Naive thymus-derived CD4-positive, alpha-beta T cell (primary cell): ENCODE results near the gene MFNG. TPM values are rescaled to one million over a fixed set of nuclear protein-coding genes. Genes with fewer than 3 reads are reported as not detected.

Experiments used
- ATAC-seq: fragments of 150-1000 bp; cut with Tn5 transposase; 2 replicates; pipeline ENCODE4 v1.10.0; 2021; ENCODE audit warnings: mild to moderate bottlenecking, moderate library complexity
- CTCF ChIA-PET: fragments of 350-600 bp; sonication (Branson Sonifier 250); formaldehyde crosslinking; loops from one replicate; lab custom pipeline; 2021; ENCODE audit warnings: antibody characterized with exemption; lab: Charles Lee
- POLR2A ChIA-PET: fragments of 350-600 bp; sonication (Branson Sonifier 250); formaldehyde crosslinking; loops from one replicate; lab custom pipeline; 2021; ENCODE audit warnings: antibody characterized with exemption, inconsistent platforms; lab: Charles Lee
- DNase-seq, 9 donors: peaks; one replicate each; pipeline versions ENCODE4 v3.0.0 to v3.0.0-alpha.2; 2020 to 2022; ENCODE audit warnings: mixed read lengths in 1 of 9
- H3K27ac ChIP-seq: one replicate; pipeline ENCODE4 v1.7.0; 2013; ENCODE audit warnings: mild to moderate bottlenecking, low read depth, low read length, moderate library complexity
- H3K27me3 ChIP-seq, 2 donors: one replicate each; pipeline ENCODE4 v1.7.0; 2013; ENCODE audit warnings: low read length in 2 of 2, mild to moderate bottlenecking in 2 of 2, moderate library complexity in 2 of 2; ENCODE audit not compliant: control insufficient read depth in 2 of 2, insufficient read depth in 2 of 2
- H3K36me3 ChIP-seq, 3 experiments: 1 replicate in 2 of 3; 2 replicates in 1 of 3; pipeline ENCODE4 v1.7.0; 2013; ENCODE audit warnings: low read length in 3 of 3, mild to moderate bottlenecking in 3 of 3, moderate library complexity in 1 of 3; ENCODE audit not compliant: insufficient read depth in 3 of 3, control insufficient read depth in 2 of 3
- H3K4me1 ChIP-seq, 2 donors: one replicate each; pipeline ENCODE4 v1.7.0; 2013; ENCODE audit warnings: low read length in 2 of 2, mild to moderate bottlenecking in 2 of 2, moderate library complexity in 1 of 2; ENCODE audit not compliant: control insufficient read depth in 2 of 2, insufficient read depth in 2 of 2
- H3K4me3 ChIP-seq: 2 replicates; pipeline ENCODE4 v1.7.0; 2013; ENCODE audit warnings: mild to moderate bottlenecking, low read length
- H3K9me3 ChIP-seq, 3 experiments: 1 replicate in 2 of 3; 2 replicates in 1 of 3; pipeline ENCODE4 v1.7.0; 2013; ENCODE audit warnings: low read length in 3 of 3; ENCODE audit not compliant: control insufficient read depth in 2 of 3
- H3K27ac Mint-ChIP-seq, 9 donors: one replicate each; pipeline ENCODE4 v1.8.0; 2020 to 2022; ENCODE audit warnings: mixed read lengths in 9 of 9, mild to moderate bottlenecking in 8 of 9, moderate library complexity in 5 of 9, inconsistent platforms in 2 of 9
- H3K27me3 Mint-ChIP-seq, 5 donors: one replicate each; pipeline ENCODE4 v1.8.0; 2021 to 2022; ENCODE audit warnings: mixed read lengths in 5 of 5, mild to moderate bottlenecking in 1 of 5
- H3K36me3 Mint-ChIP-seq, 5 donors: one replicate each; pipeline ENCODE4 v1.8.0; 2020 to 2022; ENCODE audit warnings: mixed read lengths in 5 of 5, mild to moderate bottlenecking in 3 of 5, inconsistent platforms in 1 of 5
- H3K4me1 Mint-ChIP-seq, 7 donors: one replicate each; pipeline ENCODE4 v1.8.0; 2020 to 2022; ENCODE audit warnings: mixed read lengths in 7 of 7, mild to moderate bottlenecking in 3 of 7, inconsistent platforms in 1 of 7
- H3K4me3 Mint-ChIP-seq, 10 donors: one replicate each; pipeline ENCODE4 v1.8.0; 2020 to 2022; ENCODE audit warnings: mild to moderate bottlenecking in 10 of 10, mixed read lengths in 10 of 10, moderate library complexity in 6 of 10, inconsistent platforms in 2 of 10
- H3K9me3 Mint-ChIP-seq, 11 donors: one replicate each; pipeline ENCODE4 v1.8.0; 2020 to 2022; ENCODE audit warnings: mixed read lengths in 11 of 11, mild to moderate bottlenecking in 4 of 11, inconsistent platforms in 1 of 11, moderate library complexity in 1 of 11
- intact Hi-C, 2 donors: fragments of 100-400 bp; cut with micrococcal nuclease; formaldehyde crosslinking; loops; one replicate each; pipeline ENCODE4 v1.15.1; 2023
- polyA plus RNA-seq, 2 donors: library from polyadenylated mRNA; unstranded; fragments of 300-500 nt; fragmentation: Illumina TruSeq; gene quantifications; one replicate each; pipeline ENCODE4 v1.2.3, GENCODE V29; 2021
- total RNA-seq, 6 experiments: library from RNA in 5 of 6; stranded (reverse) in 5 of 6; gene quantifications; 1 replicate in 5 of 6; 2 replicates in 1 of 6; pipeline ENCODE4 v1.2.3 and lab custom pipeline; 2021 to 2026

MFNG gene
- total and polyA plus RNA-seq, 7 experiments from 2014 or later = 146 to 449 (median 216) TPM

DNA sequence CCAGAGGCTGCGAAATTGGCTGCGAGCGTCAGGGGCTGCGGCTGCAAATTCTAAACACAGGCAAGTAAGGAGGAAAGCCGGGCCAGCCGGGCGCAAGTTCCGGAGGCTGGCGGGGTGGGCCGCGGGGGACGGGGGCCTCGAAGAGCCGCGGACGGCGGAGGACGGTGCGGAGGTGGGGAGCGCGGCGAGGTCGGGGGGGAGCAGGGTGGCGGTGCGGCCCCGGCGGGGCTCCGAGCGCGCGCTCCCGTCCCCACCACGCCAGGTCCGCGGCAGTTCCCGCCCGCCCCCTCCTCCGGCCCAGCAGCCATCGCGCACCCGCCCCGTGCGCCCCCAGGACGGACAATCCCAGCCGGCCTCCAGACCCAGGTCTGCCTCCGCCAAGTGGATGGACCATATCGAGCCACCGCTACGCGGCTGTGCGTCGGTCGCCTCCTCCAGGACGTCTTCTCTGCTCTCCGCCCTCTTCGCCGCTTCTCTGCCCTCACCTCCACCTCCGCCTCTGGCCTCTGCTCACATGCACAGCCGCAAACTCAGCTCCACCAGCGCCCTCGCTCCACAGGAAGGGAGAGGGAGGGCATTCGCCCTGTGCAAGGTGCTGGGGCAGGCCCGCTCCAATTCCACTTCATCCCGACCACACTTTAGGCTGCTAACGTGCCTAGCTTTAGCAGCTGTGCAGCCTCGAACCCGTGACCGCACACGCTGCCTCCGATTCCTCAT is 66.1 kb downstream of the MFNG start:
- ChIA-PET POLR2A (no interaction called here), CTCF (no interaction called here)
- Mint-ChIP-seq H3K9me3 (peaks cover 0 to 3% (median 0%) of the 10 kb centered on the region in 11 donors), H3K27me3 (peaks cover 45 to 79% (median 56%) of the 10 kb centered on the region in 5 donors), H3K4me1 (peaks cover 21 to 40% (median 31%) of the 10 kb centered on the region in 7 donors), H3K4me3 (peak overlapping the region; percentile 79 to 97 (median 85)), H3K36me3 (peaks cover 0 to 5% (median 0%) of the 10 kb centered on the region in 5 donors), H3K27ac (no peak overlapping the region)
- Histone ChIP-seq H3K4me1 (peaks cover 6 to 10% of the 10 kb centered on the region in 2 donors), H3K9me3 (no peaks in the 10 kb centered on the region), H3K4me3 (peak overlapping the region; percentile 27), H3K27me3 (peaks cover 0 to 3% of the 10 kb centered on the region in 2 donors), H3K27ac (no peak overlapping the region), H3K36me3 (no peaks in the 10 kb centered on the region)
- intact Hi-C loops = loop anchor here in 1 of 2 donors (10.0 kb wide), 1 partner anchor 345 kb away; no protein-coding TSS in a partner anchor
- ATAC-seq = peak; percentile 36
- DNase-seq = peak in 1 of 9 donors; percentile 42

DNA sequence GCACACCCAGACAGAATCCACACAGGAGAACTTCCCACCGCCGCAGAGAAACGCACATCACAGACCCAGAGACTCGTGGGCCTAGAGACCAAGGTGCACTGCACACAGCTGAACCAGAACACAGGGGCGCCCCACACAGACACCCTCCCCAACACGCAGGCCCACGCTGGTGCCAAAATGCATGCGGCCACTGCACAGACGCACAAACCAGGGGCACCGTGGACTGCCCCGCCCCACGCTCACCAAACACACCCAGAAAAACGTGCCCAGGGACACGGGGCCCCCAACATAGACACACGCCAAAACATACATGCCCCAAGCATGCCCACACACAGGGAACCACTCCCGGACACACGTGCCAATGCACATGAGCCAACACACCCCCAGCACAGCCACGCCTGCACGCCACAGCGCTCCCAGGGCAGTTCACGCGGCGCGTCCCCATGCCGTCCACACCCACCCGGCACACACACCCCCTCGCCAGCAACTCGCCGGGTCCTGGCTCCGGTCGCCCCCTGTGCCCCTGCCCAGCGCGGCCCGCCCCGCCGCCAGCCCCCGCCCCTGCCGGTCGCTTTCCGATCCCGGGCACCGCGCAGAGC is 66.7 kb downstream of the MFNG start:
- Histone ChIP-seq H3K4me1 (peaks cover 6 to 10% of the 10 kb centered on the region in 2 donors), H3K27me3 (peaks cover 0 to 3% of the 10 kb centered on the region in 2 donors), H3K4me3 (no peak overlapping the region), H3K36me3 (no peaks in the 10 kb centered on the region), H3K27ac (no peak overlapping the region), H3K9me3 (no peaks in the 10 kb centered on the region)
- CTCF ChIA-PET = no interaction called here
- peaks cover 0 to 3% (median 0%) of the 10 kb centered on the region in 11 donors for H3K9me3 Mint-ChIP-seq
- intact Hi-C loops = no loop called here
- peak overlapping the region in 1 of 9 donors; percentile 57 for H3K27ac Mint-ChIP-seq
- DNase-seq = no peak
- POLR2A ChIA-PET = no interaction called here
- H3K36me3 Mint-ChIP-seq = peaks cover 0 to 5% (median 0%) of the 10 kb centered on the region in 5 donors
- peak; percentile 18 for ATAC-seq
- peaks cover 49 to 79% (median 62%) of the 10 kb centered on the region in 5 donors for H3K27me3 Mint-ChIP-seq
- H3K4me1 Mint-ChIP-seq = peaks cover 21 to 40% (median 31%) of the 10 kb centered on the region in 7 donors
- peak overlapping the region; percentile 66 to 97 (median 79) for H3K4me3 Mint-ChIP-seq

Other genes with a start within 250 kb of the MFNG start
- gene RAC2, start 242.1 kb downstream of the MFNG start, total RNA-seq = 100 to 1,000 TPM; 263 to 886 (median 301) TPM
- gene RAC2, start 242.1 kb downstream of the MFNG start, polyA plus RNA-seq = 100 to 1,000 TPM; 838 to 852 TPM
- 100 to 1,000 TPM; 123 to 227 (median 214) TPM for gene CYTH4, start 203.9 kb downstream of the MFNG start, total RNA-seq
- gene CYTH4, start 203.9 kb downstream of the MFNG start, polyA plus RNA-seq = 10 to 100 TPM; 49.5 to 71.1 TPM
- under 1 TPM; 0.10 to 0.66 (median 0.57) TPM for gene ELFN2, start 58.9 kb downstream of the MFNG start, total RNA-seq
- gene ELFN2, start 58.9 kb downstream of the MFNG start, polyA plus RNA-seq = not detected
- gene CARD10, start 33.0 kb upstream of the MFNG start, total RNA-seq = 1 to 10 TPM in 1 of 5 experiments, under 1 TPM in 3, not detected in 1; 0.13 to 1.0 (median 0.57) TPM
- gene CARD10, start 33.0 kb upstream of the MFNG start, polyA plus RNA-seq = under 1 TPM in 1 of 2 donors, not detected in 1; 0.69 TPM
- gene CDC42EP1, start 74.1 kb upstream of the MFNG start, total RNA-seq = 1 to 10 TPM in 1 of 5 experiments, under 1 TPM in 3, not detected in 1; 0.27 to 1.6 (median 0.62) TPM
- gene CDC42EP1, start 74.1 kb upstream of the MFNG start, polyA plus RNA-seq = not detected
- 100 to 1,000 TPM in 1 of 5 experiments, 1 to 10 TPM in 1, not detected in 3; 6.4 to 123 TPM for gene LGALS2, start 93.7 kb upstream of the MFNG start, total RNA-seq
- under 1 TPM in 1 of 2 donors, not detected in 1; 0.71 TPM for gene LGALS2, start 93.7 kb upstream of the MFNG start, polyA plus RNA-seq
- 100 to 1,000 TPM in 3 of 5 experiments, 10 to 100 TPM in 2; 64.2 to 124 (median 102) TPM for gene GGA1, start 122.5 kb upstream of the MFNG start, total RNA-seq
- gene GGA1, start 122.5 kb upstream of the MFNG start, polyA plus RNA-seq = 10 to 100 TPM; 20.8 to 22.3 TPM
- 100 to 1,000 TPM in 2 of 5 experiments, 10 to 100 TPM in 3; 66.4 to 157 (median 89.2) TPM for gene SH3BP1, start 153.3 kb upstream of the MFNG start, total RNA-seq
- gene SH3BP1, start 153.3 kb upstream of the MFNG start, polyA plus RNA-seq = 10 to 100 TPM; 12.9 to 23.0 TPM
- gene PDXP, start 172.3 kb upstream of the MFNG start, total RNA-seq = 10 to 100 TPM in 1 of 5 experiments, 1 to 10 TPM in 4; 3.9 to 27.4 (median 7.5) TPM
- 1 to 10 TPM; 1.9 to 3.6 TPM for gene PDXP, start 172.3 kb upstream of the MFNG start, polyA plus RNA-seq
- gene LGALS1, start 189.3 kb upstream of the MFNG start, total RNA-seq = 100 to 1,000 TPM in 2 of 5 experiments, 10 to 100 TPM in 3; 23.6 to 969 (median 54.4) TPM
- gene LGALS1, start 189.3 kb upstream of the MFNG start, polyA plus RNA-seq = 10 to 100 TPM; 22.9 to 30.5 TPM
- gene NOL12, start 200.0 kb upstream of the MFNG start, total RNA-seq = 10 to 100 TPM; 32.8 to 52.5 (median 45.3) TPM
- 10 to 100 TPM; 42.7 to 48.6 TPM for gene NOL12, start 200.0 kb upstream of the MFNG start, polyA plus RNA-seq
- 10 to 100 TPM; 15.0 to 43.0 (median 25.7) TPM for gene TRIOBP, start 210.7 kb upstream of the MFNG start, total RNA-seq
- gene TRIOBP, start 210.7 kb upstream of the MFNG start, polyA plus RNA-seq = 10 to 100 TPM in 1 of 2 donors, 1 to 10 TPM in 1; 6.7 to 15.4 TPM